Adrenal gland (tissue), 12 donors: ENCODE data around the gene SMAD3. TPM values are rescaled to one million over a fixed set of nuclear protein-coding genes. Genes with fewer than 3 reads are reported as not detected.

Experiments
- DNase-seq, 7 donors: peaks; one replicate each; pipeline ENCODE4 v3.0.0-alpha.2; 2019 to 2020
- H3K27ac ChIP-seq, 5 donors: fragments of 200-600 bp; sonication (generic) in 4 of 5; 1 replicate in 3 of 5; 2 replicates in 2 of 5; pipeline versions ENCODE4 v1.5.1 to v1.8.0; 2016 to 2020; ENCODE audit warnings: mild to moderate bottlenecking in 1 of 5
- H3K27me3 ChIP-seq: fragments of 200-600 bp; 2 replicates; pipeline ENCODE4 v1.8.0; 2021
- H3K36me3 ChIP-seq, 2 donors: fragments of 200-600 bp; replicated peaks in 1 of 2; 1 replicate in 1 of 2; 2 replicates in 1 of 2; pipeline versions ENCODE4 v1.5.1 to v1.8.0; 2018 to 2022
- H3K4me1 ChIP-seq, 2 donors: fragments of 200-600 bp; replicated peaks in 1 of 2; 1 replicate in 1 of 2; 2 replicates in 1 of 2; pipeline versions ENCODE4 v1.5.1 to v1.8.0; 2018 to 2021
- H3K4me3 ChIP-seq, 4 donors: fragments of 200-600 bp; sonication (generic) in 3 of 4; one replicate each; pipeline ENCODE4 v1.5.1; 2016 to 2018
- H3K9me3 ChIP-seq, 3 donors: fragments of 200-600 bp; sonication (generic) in 1 of 3; replicated peaks in 1 of 3; 1 replicate in 2 of 3; 2 replicates in 1 of 3; pipeline versions ENCODE4 v1.5.1 to v1.8.0; 2016 to 2021
- POLR2A ChIP-seq, 2 donors: fragments of 450-650 bp; IDR thresholded peaks; one replicate each; pipeline ENCODE4 v1.6.1; 2017; ENCODE audit warnings: antibody characterized with exemption in 2 of 2, mild to moderate bottlenecking in 2 of 2, moderate library complexity in 1 of 2
- WGBS, 4 donors: extraction: QIAGEN DNeasy Blood & Tissue Kit in 2 of 4; methylation state at CpG; one replicate each; pipeline versions ENCODE4 v1.1.5 to v1.1.7; 2013 to 2017; 5-methylcytosine and 5-hydroxymethylcytosine counted together
- intact Hi-C, 2 donors: fragments of 100-400 bp; cut with DNase I; formaldehyde crosslinking; loops; one replicate each; pipeline versions ENCODE4 v1.14.1 to v1.15.0; 2022 to 2023
- polyA plus RNA-seq, 3 donors: library from polyadenylated mRNA; stranded (reverse); fragments of 200-250 nt in 2 of 3; fragments of 350-450 nt in 1 of 3; fragmentation: Illumina TruSeq in 1 of 3; extraction: RNeasy Lipid Tissue Mini Kit (QIAGEN cat#74804) in 1 of 3; gene quantifications; one replicate each; pipeline ENCODE4 v1.2.3, GENCODE V29; 2013 to 2014
- total RNA-seq, 9 donors: library from RNA; depleted of rRNA in 4 of 9; stranded (reverse); fragments of >200 nt in 4 of 9; fragments of 120-200 nt in 1 of 9; fragmentation: NEBNext Ultra II Directional in 1 of 9; extraction: Animal tissue kit (Norgen Biotek cat#: 25700) in 1 of 9; gene quantifications; one replicate each; pipeline versions ENCODE4 v1.1.0 to v1.2.4, GENCODE V29; 2013 to 2023
- TF ChIP-seq, protein P1 (sequence below), 6 experiments: fragments of 450-650 bp in 4 of 6; fragments of 200-600 bp in 2 of 6; sonication (generic) in 1 of 6; IDR thresholded peaks; 1 replicate in 5 of 6; 2 replicates in 1 of 6; pipeline versions ENCODE4 v1.5.1 to v1.8.0; 2016 to 2021; ENCODE audit warnings: antibody characterized with exemption in 6 of 6, mild to moderate bottlenecking in 2 of 6, moderate library complexity in 1 of 6
- donor health status: healthy with polysubstance abuse.
- donor health status: Bipolar disorder and iron deficiency.
- donor health status: DM: yes; HTN: yes; CAD: no.
- donor health status: DM: no; HTN: no; CAD: no.
- donor health status: DM: no; HTN: no; CAD: no.
- donor health status: DM: yes; HTN: yes; CAD: no.

SMAD3 gene
- total and polyA plus RNA-seq, 12 donors = 6.4 to 92.0 (median 8.0) TPM

DNA sequence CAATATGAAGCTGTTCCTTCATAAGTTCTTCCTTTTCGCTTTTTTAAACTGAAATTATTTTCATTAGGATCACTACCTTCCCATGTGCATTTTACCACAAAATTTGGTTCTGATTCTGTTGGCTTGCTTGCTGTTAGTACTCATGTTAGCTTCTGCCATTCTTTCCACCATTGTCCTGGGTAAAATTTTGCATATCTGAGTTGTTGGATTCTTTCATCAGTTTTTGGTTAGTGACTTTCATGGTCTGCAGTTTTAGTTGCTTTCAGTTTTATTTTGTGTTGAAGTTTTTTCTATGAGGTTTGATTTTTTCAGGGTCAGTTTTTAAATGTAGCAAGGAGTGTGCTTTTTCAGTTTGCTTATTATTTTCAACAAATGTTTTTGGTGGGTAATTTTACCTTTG lies 71.9 kb downstream of the SMAD3 start:
- H3K27ac ChIP-seq = peak overlapping the region in 1 of 5 donors; percentile 0
- intact Hi-C loops = no loop called here
- no peak overlapping the region for H3K4me3 ChIP-seq
- WGBS, 4 donors = 92 to 98% (median 97%) methylated on average over 1 of the region's 1 CpG
- no peaks in the 10 kb centered on the region for H3K27me3 ChIP-seq
- no peaks in the 10 kb centered on the region for H3K9me3 ChIP-seq
- peaks cover 2 to 16% of the 10 kb centered on the region in 2 donors for H3K4me1 ChIP-seq
- DNase-seq = no peak
- H3K36me3 ChIP-seq = no peaks in the 10 kb centered on the region
- TF ChIP-seq, protein P1, sequence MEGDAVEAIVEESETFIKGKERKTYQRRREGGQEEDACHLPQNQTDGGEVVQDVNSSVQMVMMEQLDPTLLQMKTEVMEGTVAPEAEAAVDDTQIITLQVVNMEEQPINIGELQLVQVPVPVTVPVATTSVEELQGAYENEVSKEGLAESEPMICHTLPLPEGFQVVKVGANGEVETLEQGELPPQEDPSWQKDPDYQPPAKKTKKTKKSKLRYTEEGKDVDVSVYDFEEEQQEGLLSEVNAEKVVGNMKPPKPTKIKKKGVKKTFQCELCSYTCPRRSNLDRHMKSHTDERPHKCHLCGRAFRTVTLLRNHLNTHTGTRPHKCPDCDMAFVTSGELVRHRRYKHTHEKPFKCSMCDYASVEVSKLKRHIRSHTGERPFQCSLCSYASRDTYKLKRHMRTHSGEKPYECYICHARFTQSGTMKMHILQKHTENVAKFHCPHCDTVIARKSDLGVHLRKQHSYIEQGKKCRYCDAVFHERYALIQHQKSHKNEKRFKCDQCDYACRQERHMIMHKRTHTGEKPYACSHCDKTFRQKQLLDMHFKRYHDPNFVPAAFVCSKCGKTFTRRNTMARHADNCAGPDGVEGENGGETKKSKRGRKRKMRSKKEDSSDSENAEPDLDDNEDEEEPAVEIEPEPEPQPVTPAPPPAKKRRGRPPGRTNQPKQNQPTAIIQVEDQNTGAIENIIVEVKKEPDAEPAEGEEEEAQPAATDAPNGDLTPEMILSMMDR (IDR thresholded peaks at IDR 0.05) = no peak
- TF ChIP-seq POLR2A (IDR thresholded peaks at IDR 0.05) = no peak

DNA sequence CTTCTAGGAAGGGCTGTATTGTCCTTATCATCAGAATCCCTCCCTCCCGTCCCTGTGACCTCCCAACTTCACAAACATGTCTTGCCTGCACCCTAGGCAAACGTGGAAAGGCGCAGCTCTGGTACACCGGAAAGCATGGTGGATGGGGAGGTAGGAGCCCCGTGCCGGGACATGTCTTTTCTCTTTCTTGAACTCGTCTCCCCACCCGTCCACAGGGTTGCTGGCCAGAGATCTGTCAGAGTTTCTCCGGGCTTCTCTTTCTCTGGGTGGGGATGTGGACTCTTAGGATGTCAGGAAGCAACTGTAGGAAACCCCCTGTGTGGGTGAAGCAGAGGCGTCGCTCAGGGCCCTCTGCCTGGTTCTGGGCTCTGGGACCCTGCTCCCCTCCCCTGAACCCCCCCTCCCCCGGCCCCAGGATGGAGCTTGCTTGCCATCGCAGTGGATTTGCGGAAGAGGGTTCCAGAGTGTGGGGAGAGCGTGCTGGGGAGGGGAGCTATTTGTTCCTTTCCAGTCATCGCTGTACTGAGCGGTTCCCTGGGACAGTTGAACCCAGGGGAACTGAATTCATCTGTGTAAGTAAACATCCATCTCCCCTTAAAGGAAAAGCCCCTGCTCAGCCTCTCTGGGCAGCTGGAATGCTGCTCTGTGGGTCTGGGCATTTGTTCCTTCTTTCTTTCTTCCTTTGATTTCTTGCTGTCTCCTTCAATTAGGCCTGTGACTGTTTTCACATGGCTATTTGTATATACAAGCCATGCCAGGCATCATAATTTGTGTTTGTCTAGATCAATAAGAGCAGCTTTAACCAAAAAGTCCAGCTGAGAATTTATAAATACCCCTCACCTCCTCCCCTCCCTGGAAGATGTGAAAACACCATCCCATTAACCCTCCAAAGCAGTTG lies 72.8 kb downstream of the SMAD3 start:
- Histone ChIP-seq H3K27me3 (no peaks in the 10 kb centered on the region), H3K9me3 (no peaks in the 10 kb centered on the region), H3K4me3 (no peak overlapping the region), H3K27ac (peak overlapping the region in 1 of 5 donors; percentile 0), H3K36me3 (no peaks in the 10 kb centered on the region), H3K4me1 (peaks cover 10 to 25% of the 10 kb centered on the region in 2 donors)
- 77 to 83% (median 79%) methylated on average over 17 of the region's 17 CpGs for WGBS, 4 donors
- intact Hi-C loops = no loop called here
- no peak for TF ChIP-seq POLR2A (IDR thresholded peaks at IDR 0.05)
- TF ChIP-seq, protein P1 (IDR thresholded peaks at IDR 0.05) = no peak
- no peak for DNase-seq

DNA sequence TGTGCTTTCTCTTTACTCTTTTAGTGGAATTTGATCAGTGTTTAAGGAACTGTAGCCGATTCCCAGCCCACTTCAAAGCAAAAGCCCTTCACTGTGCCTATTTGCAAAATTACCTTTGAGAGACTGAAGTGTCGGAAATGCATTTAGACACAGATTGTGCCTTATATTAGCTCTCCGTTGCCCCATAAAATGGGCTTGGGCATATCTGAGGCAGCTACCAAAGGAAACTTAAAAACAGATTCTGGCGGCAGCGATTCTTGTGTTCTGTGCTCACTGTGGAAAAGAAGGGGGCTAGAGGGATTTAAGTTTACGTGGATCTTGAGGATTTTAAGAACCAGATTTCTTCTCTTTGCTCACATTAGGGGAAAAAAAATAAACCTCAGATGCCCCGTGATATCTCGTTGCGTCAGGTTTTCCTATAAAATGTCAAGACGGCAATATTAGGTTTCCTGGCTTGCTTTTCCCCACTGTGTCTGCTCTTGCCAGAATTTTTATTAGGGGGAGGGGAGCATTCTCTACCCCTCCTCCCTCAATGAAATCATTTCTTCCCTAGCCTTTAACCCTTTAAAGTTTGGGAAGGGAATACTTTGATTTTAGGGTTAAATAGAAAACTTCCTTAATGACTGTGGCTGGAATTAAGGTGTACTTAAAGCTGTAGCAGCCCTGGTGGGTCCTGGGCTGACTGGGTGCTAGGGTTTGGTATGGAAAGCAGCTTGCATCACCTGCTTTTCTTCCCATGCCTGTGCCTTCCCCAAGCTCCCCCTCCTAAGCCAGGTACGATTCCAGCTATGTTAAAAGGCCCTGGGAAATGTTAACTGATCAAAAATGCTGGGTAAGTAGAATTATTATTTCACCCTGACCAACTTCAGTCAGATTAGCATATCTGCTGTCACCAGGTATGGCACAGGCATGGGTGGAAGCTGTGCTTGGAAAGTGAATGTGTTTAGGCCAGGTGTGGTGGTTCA lies 73.8 kb downstream of the SMAD3 start:
- Histone ChIP-seq H3K9me3 (no peaks in the 10 kb centered on the region), H3K27me3 (no peaks in the 10 kb centered on the region), H3K36me3 (no peaks in the 10 kb centered on the region), H3K4me1 (peaks cover 10 to 22% of the 10 kb centered on the region in 2 donors), H3K4me3 (no peak overlapping the region), H3K27ac (no peak overlapping the region)
- no peak for TF ChIP-seq POLR2A (IDR thresholded peaks at IDR 0.05)
- TF ChIP-seq, protein P1 (IDR thresholded peaks at IDR 0.05) = no peak
- intact Hi-C loops = no loop called here
- 83 to 92% (median 86%) methylated on average over 11 of the region's 11 CpGs for WGBS, 4 donors
- DNase-seq = no peak
